Parathyroid adenoma (tissue), 2 donors: ENCODE measurements around the gene CACNA1D.

Experiments used
- H2AFZ ChIP-seq: fragments of 300-600 bp; sonication (generic); one replicate; pipeline ENCODE4 v1.7.0; 2017; ENCODE audit warnings: antibody characterized with exemption, mild to moderate bottlenecking
- H3K27ac ChIP-seq: fragments of 300-600 bp; sonication (generic); one replicate; pipeline ENCODE4 v1.7.0; 2017
- H3K27me3 ChIP-seq: fragments of 300-600 bp; sonication (generic); one replicate; pipeline ENCODE4 v1.7.0; 2017; ENCODE audit warnings: low read length; ENCODE audit not compliant: control insufficient read depth, insufficient read depth
- H3K36me3 ChIP-seq: fragments of 300-600 bp; sonication (generic); one replicate; pipeline ENCODE4 v1.7.0; 2017; ENCODE audit warnings: low read length; ENCODE audit not compliant: control insufficient read depth, insufficient read depth
- H3K4me1 ChIP-seq: fragments of 300-600 bp; sonication (generic); one replicate; pipeline ENCODE4 v1.7.0; 2017; ENCODE audit warnings: control low read depth
- H3K4me2 ChIP-seq: fragments of 300-600 bp; sonication (generic); one replicate; pipeline ENCODE4 v1.7.0; 2017; ENCODE audit warnings: low read length
- H3K4me3 ChIP-seq: fragments of 300-600 bp; sonication (generic); one replicate; pipeline ENCODE4 v1.7.0; 2017; ENCODE audit warnings: low read depth, low read length
- H3K79me2 ChIP-seq: fragments of 300-600 bp; sonication (generic); one replicate; pipeline ENCODE4 v1.7.0; 2017; ENCODE audit warnings: control low read depth
- H3K9ac ChIP-seq: fragments of 300-600 bp; sonication (generic); one replicate; pipeline ENCODE4 v1.7.0; 2017; ENCODE audit warnings: mild to moderate bottlenecking
- H3K9me3 ChIP-seq: fragments of 300-600 bp; sonication (generic); one replicate; pipeline ENCODE4 v1.7.0; 2017; ENCODE audit warnings: low read length; ENCODE audit not compliant: control insufficient read depth
- CTCF ChIP-seq: fragments of 300-600 bp; sonication (generic); IDR thresholded peaks from one replicate; pipeline ENCODE4 v1.7.0; 2017; ENCODE audit warnings: antibody characterized with exemption, mild to moderate bottlenecking
- donor health status: primary hyperparathyroidism.

Gene CACNA1D

GRCh38 chr3:53823956-53824657 is 329.7 kb downstream of the CACNA1D start:
- Histone ChIP-seq H3K79me2 (no peaks in the 10 kb centered on the region), H3K9me3 (no peaks in the 10 kb centered on the region), H3K27me3 (no peaks in the 10 kb centered on the region), H3K27ac (no peak overlapping the region), H3K4me2 (no peak overlapping the region), H3K9ac (no peak overlapping the region), H3K4me1 (no peaks in the 10 kb centered on the region), H2AFZ (no peak overlapping the region), H3K36me3 (no peaks in the 10 kb centered on the region), H3K4me3 (no peak overlapping the region)
- no peak for TF ChIP-seq CTCF

GRCh38 chr3:53824795-53825194 is 330.4 kb downstream of the CACNA1D start:
- no peak overlapping the region for H3K9ac ChIP-seq
- TF ChIP-seq CTCF = no peak
- H3K9me3 ChIP-seq = no peaks in the 10 kb centered on the region
- no peaks in the 10 kb centered on the region for H3K4me1 ChIP-seq
- H3K27ac ChIP-seq = no peak overlapping the region
- no peak overlapping the region for H2AFZ ChIP-seq
- H3K4me2 ChIP-seq = no peak overlapping the region
- no peaks in the 10 kb centered on the region for H3K27me3 ChIP-seq
- H3K4me3 ChIP-seq = no peak overlapping the region
- H3K36me3 ChIP-seq = no peaks in the 10 kb centered on the region
- no peaks in the 10 kb centered on the region for H3K79me2 ChIP-seq

DNA sequence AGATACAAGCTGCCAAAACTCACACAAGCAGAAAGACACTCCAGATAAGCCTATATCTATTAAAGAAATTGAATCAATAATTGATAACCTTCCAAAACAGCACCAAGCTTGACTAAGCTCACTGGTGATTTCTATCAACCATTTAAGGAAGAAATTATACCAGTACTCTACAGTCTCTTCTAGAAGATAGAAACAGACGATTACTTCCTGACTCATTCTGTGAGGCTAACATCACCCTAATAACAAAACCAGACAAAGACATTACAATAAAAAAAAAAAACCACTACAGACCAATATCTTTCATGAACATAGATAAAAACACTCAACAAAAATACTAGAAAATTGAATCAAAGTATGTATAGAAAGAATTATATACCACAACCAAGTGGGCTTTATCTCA is 331.6 kb downstream of the CACNA1D start:
- Histone ChIP-seq H3K27ac (no peak overlapping the region), H3K36me3 (no peaks in the 10 kb centered on the region), H3K9me3 (no peaks in the 10 kb centered on the region), H3K9ac (no peak overlapping the region), H3K4me1 (no peaks in the 10 kb centered on the region), H3K79me2 (no peaks in the 10 kb centered on the region), H3K4me3 (no peak overlapping the region), H3K27me3 (no peaks in the 10 kb centered on the region), H3K4me2 (no peak overlapping the region), H2AFZ (no peak overlapping the region)
- no peak for TF ChIP-seq CTCF

- Histone ChIP-seq H3K4me3 (no peak overlapping the region), H3K9ac (no peak overlapping the region), H3K4me1 (no peaks in the 10 kb centered on the region), H3K79me2 (peaks cover 4% of the 10 kb centered on the region), H3K4me2 (no peak overlapping the region), H3K27me3 (no peaks in the 10 kb centered on the region), H2AFZ (no peak overlapping the region), H3K36me3 (no peaks in the 10 kb centered on the region), H3K27ac (no peak overlapping the region), H3K9me3 (no peaks in the 10 kb centered on the region)
- no peak for TF ChIP-seq CTCF
These were observed 334.2 kb downstream of the CACNA1D start for GRCh38 chr3:53828581-53828980.

- Histone ChIP-seq H3K27me3 (no peaks in the 10 kb centered on the region), H3K36me3 (no peaks in the 10 kb centered on the region), H3K9ac (no peak overlapping the region), H3K9me3 (no peaks in the 10 kb centered on the region), H3K4me1 (no peaks in the 10 kb centered on the region), H2AFZ (no peak overlapping the region), H3K27ac (no peak overlapping the region), H3K4me2 (no peak overlapping the region), H3K4me3 (no peak overlapping the region), H3K79me2 (peaks cover 5% of the 10 kb centered on the region)
- no peak for TF ChIP-seq CTCF
These were observed 335.2 kb downstream of the CACNA1D start for GRCh38 chr3:53829605-53830004.
